ENCODE data around the gene KAT2A. TPM values are rescaled to one million over a fixed set of nuclear protein-coding genes. Genes with fewer than 3 reads are reported as not detected.
A peak's percentile ranks its signal among the peaks of the same experiment; 100 is the strongest.

The KAT2A gene
- total RNA-seq, 1 experiment from 2014 or later, result 7.5 TPM

GRCh38 chr17:42101513-42102292 is 19.5 kb downstream of the KAT2A start:
- Histone ChIP-seq H3K27me3 (replicated peaks) (no peaks in the 10 kb centered on the region), H3K4me1 (replicated peaks) (no peaks in the 10 kb centered on the region), H3K9me3 (replicated peaks) (no peaks in the 10 kb centered on the region), H3K36me3 (no peaks in the 10 kb centered on the region), H3K27ac (no peak overlapping the region), H3K4me3 (no peak overlapping the region)
- DNase-seq (ENCODE audit: low read depth in 1 of 2, low spot score in 2 of 2), result peak; percentile 51 to 78

- H3K27ac ChIP-seq, result no peak overlapping the region
- H3K27me3 ChIP-seq (replicated peaks), result no peaks in the 10 kb centered on the region
- H3K4me1 ChIP-seq (replicated peaks), result no peaks in the 10 kb centered on the region
- H3K9me3 ChIP-seq (replicated peaks), result no peaks in the 10 kb centered on the region
- no peak for DNase-seq (ENCODE audit: low read depth in 1 of 2, low spot score in 2 of 2)
- no peak overlapping the region for H3K4me3 ChIP-seq
- no peaks in the 10 kb centered on the region for H3K36me3 ChIP-seq
Measured at GRCh38 chr17:42098730-42099399, 22.3 kb downstream of the KAT2A start.

- H3K4me1 ChIP-seq (replicated peaks), result no peaks in the 10 kb centered on the region
- H3K9me3 ChIP-seq (replicated peaks), result no peaks in the 10 kb centered on the region
- H3K36me3 ChIP-seq, result no peaks in the 10 kb centered on the region
- DNase-seq (ENCODE audit: low read depth in 1 of 2, low spot score in 2 of 2), result no peak
- no peaks in the 10 kb centered on the region for H3K27me3 ChIP-seq (replicated peaks)
- no peak within 1 kb of the TSS for H3K4me3 ChIP-seq
- no peak within 1 kb of the TSS for H3K27ac ChIP-seq
Measured at GRCh38 chr17:42097691-42098631, 23.2 kb downstream of the KAT2A start, which contains the start of gene ZNF385C. ZNF385C (minus strand) TSS chr17:42098473; CDS start chr17:42063056, 35,417 bp downstream.

GRCh38 chr17:42096360-42097111 is 24.6 kb downstream of the KAT2A start:
- no peaks in the 10 kb centered on the region for H3K9me3 ChIP-seq (replicated peaks)
- no peaks in the 10 kb centered on the region for H3K36me3 ChIP-seq
- no peak for DNase-seq (ENCODE audit: low read depth in 1 of 2, low spot score in 2 of 2)
- no peak overlapping the region for H3K4me3 ChIP-seq
- H3K4me1 ChIP-seq (replicated peaks), result no peaks in the 10 kb centered on the region
- no peaks in the 10 kb centered on the region for H3K27me3 ChIP-seq (replicated peaks)
- no peak overlapping the region for H3K27ac ChIP-seq

- Histone ChIP-seq H3K36me3 (no peaks in the 10 kb centered on the region), H3K27me3 (replicated peaks) (0 out of 2 replicates have a peak, but pooled peaks cover 2% of the 10 kb centered on the region), H3K4me1 (replicated peaks) (no peaks in the 10 kb centered on the region), H3K4me3 (no peak overlapping the region), H3K9me3 (replicated peaks) (no peaks in the 10 kb centered on the region), H3K27ac (no peak overlapping the region)
- no peak for DNase-seq (ENCODE audit: low read depth in 1 of 2, low spot score in 2 of 2)
Measured at GRCh38 chr17:42094375-42095069, 26.6 kb downstream of the KAT2A start.

GRCh38 chr17:42092939-42093338 is 28.2 kb downstream of the KAT2A start:
- H3K4me1 ChIP-seq (replicated peaks), result no peaks in the 10 kb centered on the region
- no peaks in the 10 kb centered on the region for H3K36me3 ChIP-seq
- DNase-seq (ENCODE audit: low read depth in 1 of 2, low spot score in 2 of 2), result no peak
- no peak overlapping the region for H3K4me3 ChIP-seq
- H3K27me3 ChIP-seq (replicated peaks), result 0 out of 2 replicates have a peak, but pooled peaks cover 5% of the 10 kb centered on the region
- no peaks in the 10 kb centered on the region for H3K9me3 ChIP-seq (replicated peaks)
- no peak overlapping the region for H3K27ac ChIP-seq

- 0 out of 2 replicates have a peak, but pooled peaks cover 11% of the 10 kb centered on the region for H3K27me3 ChIP-seq (replicated peaks)
- no peaks in the 10 kb centered on the region for H3K36me3 ChIP-seq
- no peak for DNase-seq (ENCODE audit: low read depth in 1 of 2, low spot score in 2 of 2)
- H3K27ac ChIP-seq, result no peak overlapping the region
- no peak overlapping the region for H3K4me3 ChIP-seq
- H3K9me3 ChIP-seq (replicated peaks), result no peaks in the 10 kb centered on the region
- H3K4me1 ChIP-seq (replicated peaks), result no peaks in the 10 kb centered on the region
Measured at GRCh38 chr17:42090964-42091790, 30.0 kb downstream of the KAT2A start.

- Histone ChIP-seq H3K27ac (no peak overlapping the region), H3K36me3 (no peaks in the 10 kb centered on the region), H3K4me1 (replicated peaks) (no peaks in the 10 kb centered on the region), H3K9me3 (replicated peaks) (no peaks in the 10 kb centered on the region), H3K27me3 (replicated peaks) (0 out of 2 replicates have a peak, but pooled peaks cover 11% of the 10 kb centered on the region), H3K4me3 (no peak overlapping the region)
- no peak for DNase-seq (ENCODE audit: low read depth in 1 of 2, low spot score in 2 of 2)
Measured at GRCh38 chr17:42088736-42089135, 32.4 kb downstream of the KAT2A start.

GRCh38 chr17:42087736-42088705 is 33.1 kb downstream of the KAT2A start:
- Histone ChIP-seq H3K4me1 (replicated peaks) (no peaks in the 10 kb centered on the region), H3K9me3 (replicated peaks) (no peaks in the 10 kb centered on the region), H3K27ac (no peak overlapping the region), H3K4me3 (no peak overlapping the region), H3K27me3 (replicated peaks) (0 out of 2 replicates have a peak, but pooled peaks cover 11% of the 10 kb centered on the region), H3K36me3 (no peaks in the 10 kb centered on the region)
- no peak for DNase-seq (ENCODE audit: low read depth in 1 of 2, low spot score in 2 of 2)

- Histone ChIP-seq H3K27me3 (replicated peaks) (0 out of 2 replicates have a peak, but pooled peaks cover 11% of the 10 kb centered on the region), H3K4me1 (replicated peaks) (no peaks in the 10 kb centered on the region), H3K4me3 (no peak overlapping the region), H3K27ac (no peak overlapping the region), H3K36me3 (no peaks in the 10 kb centered on the region), H3K9me3 (replicated peaks) (no peaks in the 10 kb centered on the region)
- DNase-seq (ENCODE audit: low read depth in 1 of 2, low spot score in 2 of 2), result no peak
Measured at GRCh38 chr17:42087042-42087701, 34.0 kb downstream of the KAT2A start.
